SU-DHL-6 (cell line): Measurements from ENCODE around the gene USF2.

ENCODE experiments used
- H2AFZ ChIP-seq: fragments of 200-600 bp; sonication (generic); 2 replicates; pipeline ENCODE4 v1.6.1; 2014; ENCODE audit warnings: low read depth, mild to moderate bottlenecking, moderate library complexity, mixed read lengths, antibody characterized with exemption, low read length; ENCODE audit not compliant: severe bottlenecking
- H3F3A ChIP-seq: fragments of 200-600 bp; shearing (Covaris generic); 2 replicates; pipeline ENCODE4 v1.6.0; 2016; ENCODE audit warnings: antibody characterized with exemption, mild to moderate bottlenecking; ENCODE audit not compliant: insufficient read depth
- H3K27ac ChIP-seq: fragments of 200-600 bp; sonication (generic); 2 replicates; pipeline ENCODE4 v1.5.1; 2016; ENCODE audit warnings: low read depth, mild to moderate bottlenecking, low read length, moderate library complexity, mixed read lengths
- H3K27me3 ChIP-seq: fragments of 200-600 bp; sonication (generic), shearing (Covaris generic); 2 replicates; pipeline ENCODE4 v1.6.0; 2014; ENCODE audit warnings: mild to moderate bottlenecking, low read length
- H3K36me3 ChIP-seq: fragments of 200-600 bp; sonication (generic); 2 replicates; pipeline ENCODE4 v1.6.1; 2014; ENCODE audit warnings: mild to moderate bottlenecking, low read length, mixed read lengths
- H3K4me2 ChIP-seq: fragments of 300-600, 200-600 bp; shearing (Covaris generic), sonication (generic); 2 replicates; pipeline ENCODE4 v1.6.0; 2014; ENCODE audit warnings: low read length, low read depth, mild to moderate bottlenecking; ENCODE audit not compliant: poor library complexity, severe bottlenecking
- H3K4me3 ChIP-seq: fragments of 200-600 bp; sonication (generic); 2 replicates; pipeline ENCODE4 v1.5.1; 2014; ENCODE audit warnings: antibody characterized with exemption, low read length, mild to moderate bottlenecking, mixed read lengths; ENCODE audit not compliant: insufficient read depth, poor library complexity, severe bottlenecking
- H3K79me2 ChIP-seq: fragments of 200-600 bp; sonication (generic); 2 replicates; pipeline ENCODE4 v1.6.1; 2014; ENCODE audit warnings: mild to moderate bottlenecking, low read length, moderate library complexity; ENCODE audit not compliant: insufficient read depth
- H3K9ac ChIP-seq: fragments of 200-600 bp; sonication (generic); 2 replicates; pipeline ENCODE4 v1.7.0; 2014; ENCODE audit warnings: mild to moderate bottlenecking, low read length
- H3K9me2 ChIP-seq: fragments of 200-600 bp; sonication (generic); replicated peaks from 2 replicates; pipeline ENCODE4 v1.6.1; 2014; ENCODE audit warnings: low read length; ENCODE audit not compliant: insufficient read depth
- H3K9me3 ChIP-seq: fragments of 200-600 bp; sonication (generic); 2 replicates; pipeline ENCODE4 v1.6.1; 2014; ENCODE audit warnings: low read length, mixed read lengths; ENCODE audit not compliant: insufficient read depth
- H4K20me1 ChIP-seq: fragments of 200-600 bp; sonication (generic); 2 replicates; pipeline ENCODE4 v1.6.1; 2014; ENCODE audit warnings: low read depth, mild to moderate bottlenecking, antibody characterized with exemption, low read length, moderate library complexity, mixed read lengths
- EZH2phosphoT487 ChIP-seq: fragments of 200-600 bp; sonication (generic), shearing (Covaris generic); conservative IDR thresholded peaks from 2 replicates; pipeline ENCODE4 v1.6.1; 2018; ENCODE audit warnings: mild to moderate bottlenecking, antibody characterized with exemption, low read length, moderate library complexity, mixed read lengths
- TF ChIP-seq, protein P1 (sequence below): fragments of 200-600 bp; sonication (generic); IDR thresholded peaks from one replicate; pipeline ENCODE4 v1.5.1; 2017; ENCODE audit warnings: antibody characterized with exemption, mild to moderate bottlenecking, low read length, moderate library complexity; ENCODE audit not compliant: insufficient read depth, poor library complexity, severe bottlenecking

USF2 gene

DNA sequence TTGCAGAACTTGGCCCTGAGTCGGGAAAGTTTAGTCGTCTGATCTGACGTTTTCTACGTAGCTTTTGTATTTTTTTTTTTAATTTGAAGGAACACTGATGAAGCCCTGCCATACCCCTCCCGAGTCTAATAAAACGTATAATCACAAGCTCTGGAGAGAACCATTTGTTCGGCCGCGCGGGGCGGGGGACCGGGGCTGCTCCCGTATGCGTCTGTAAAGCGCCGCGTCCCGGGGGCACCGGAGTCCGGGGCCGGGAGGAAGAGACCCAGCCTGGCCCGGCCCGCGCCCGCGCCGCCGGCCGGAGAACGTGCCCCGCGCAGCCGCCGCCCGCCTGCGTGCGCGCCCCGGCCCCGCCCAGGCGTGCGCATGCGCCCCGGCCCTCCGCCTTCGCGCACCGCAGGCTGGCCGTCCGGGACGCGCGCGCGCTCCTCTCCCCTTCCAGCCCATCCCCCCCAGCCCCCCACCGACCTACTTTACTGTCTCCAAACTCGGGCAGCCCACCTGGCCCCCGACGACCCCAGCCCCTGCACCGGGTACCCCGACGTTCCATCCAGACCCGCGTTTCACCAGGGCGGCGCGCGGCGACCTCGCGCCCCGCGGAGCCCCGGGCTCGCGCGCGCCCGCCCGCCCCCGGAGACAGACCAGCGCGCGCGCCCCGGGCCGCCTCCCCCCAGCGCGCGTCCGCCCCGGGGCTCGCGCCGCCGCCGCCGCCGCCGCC, 785 bp upstream of the USF2 start:
- H3K9me3 ChIP-seq = no peaks in the 10 kb centered on the region
- H3K27ac ChIP-seq = peak overlapping the region; percentile 93
- no peaks in the 10 kb centered on the region for H4K20me1 ChIP-seq
- H3K4me3 ChIP-seq = peak overlapping the region; percentile 100
- no peaks in the 10 kb centered on the region for H3K27me3 ChIP-seq
- peaks cover 17% of the 10 kb centered on the region for H3F3A ChIP-seq
- peak overlapping the region; percentile 87 for H3K4me2 ChIP-seq
- H3K79me2 ChIP-seq = peaks cover 6% of the 10 kb centered on the region
- peak overlapping the region; percentile 97 for H3K9ac ChIP-seq
- no peaks in the 10 kb centered on the region for H3K36me3 ChIP-seq
- TF ChIP-seq EZH2phosphoT487 = no peak
- TF ChIP-seq, protein P1, sequence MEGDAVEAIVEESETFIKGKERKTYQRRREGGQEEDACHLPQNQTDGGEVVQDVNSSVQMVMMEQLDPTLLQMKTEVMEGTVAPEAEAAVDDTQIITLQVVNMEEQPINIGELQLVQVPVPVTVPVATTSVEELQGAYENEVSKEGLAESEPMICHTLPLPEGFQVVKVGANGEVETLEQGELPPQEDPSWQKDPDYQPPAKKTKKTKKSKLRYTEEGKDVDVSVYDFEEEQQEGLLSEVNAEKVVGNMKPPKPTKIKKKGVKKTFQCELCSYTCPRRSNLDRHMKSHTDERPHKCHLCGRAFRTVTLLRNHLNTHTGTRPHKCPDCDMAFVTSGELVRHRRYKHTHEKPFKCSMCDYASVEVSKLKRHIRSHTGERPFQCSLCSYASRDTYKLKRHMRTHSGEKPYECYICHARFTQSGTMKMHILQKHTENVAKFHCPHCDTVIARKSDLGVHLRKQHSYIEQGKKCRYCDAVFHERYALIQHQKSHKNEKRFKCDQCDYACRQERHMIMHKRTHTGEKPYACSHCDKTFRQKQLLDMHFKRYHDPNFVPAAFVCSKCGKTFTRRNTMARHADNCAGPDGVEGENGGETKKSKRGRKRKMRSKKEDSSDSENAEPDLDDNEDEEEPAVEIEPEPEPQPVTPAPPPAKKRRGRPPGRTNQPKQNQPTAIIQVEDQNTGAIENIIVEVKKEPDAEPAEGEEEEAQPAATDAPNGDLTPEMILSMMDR = no peak
- H2AFZ ChIP-seq = peak overlapping the region; percentile 62
- no peaks in the 10 kb centered on the region for H3K9me2 ChIP-seq

DNA sequence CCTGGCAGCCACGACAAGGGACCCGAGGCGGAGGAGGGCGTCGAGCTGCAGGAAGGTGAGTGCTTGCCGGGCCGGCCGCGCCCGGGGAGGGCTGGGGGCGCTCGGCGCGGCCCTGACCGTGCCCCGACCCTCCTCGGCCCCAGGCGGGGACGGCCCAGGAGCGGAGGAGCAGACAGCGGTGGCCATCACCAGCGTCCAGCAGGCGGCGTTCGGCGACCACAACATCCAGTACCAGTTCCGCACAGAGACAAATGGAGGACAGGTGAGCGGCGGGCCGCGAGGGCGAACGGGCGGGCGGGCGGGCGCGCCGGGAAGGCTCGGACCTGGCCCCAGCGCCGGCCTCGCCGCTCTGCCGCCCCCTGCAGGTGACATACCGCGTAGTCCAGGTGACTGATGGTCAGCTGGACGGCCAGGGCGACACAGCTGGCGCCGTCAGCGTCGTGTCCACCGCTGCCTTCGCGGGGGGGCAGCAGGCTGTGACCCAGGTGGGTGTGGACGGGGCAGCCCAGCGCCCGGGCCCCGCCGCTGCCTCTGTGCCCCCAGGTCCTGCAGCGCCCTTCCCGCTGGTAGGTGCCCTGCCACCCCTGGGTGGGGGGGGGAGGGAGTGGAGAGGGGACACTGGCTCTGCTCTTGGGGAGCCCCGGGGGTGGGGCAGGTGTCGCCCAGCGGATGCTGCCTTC, 816 bp downstream of the USF2 start:
- peak overlapping the region; percentile 61 for H3K9ac ChIP-seq
- no peaks in the 10 kb centered on the region for H3K27me3 ChIP-seq
- no peaks in the 10 kb centered on the region for H3K36me3 ChIP-seq
- no peaks in the 10 kb centered on the region for H4K20me1 ChIP-seq
- peak overlapping the region; percentile 60 for H3K4me2 ChIP-seq
- no peaks in the 10 kb centered on the region for H3K9me2 ChIP-seq
- peak overlapping the region; percentile 72 for H3K27ac ChIP-seq
- no peaks in the 10 kb centered on the region for H3K9me3 ChIP-seq
- TF ChIP-seq EZH2phosphoT487 = no peak
- TF ChIP-seq, protein P1 = peak; percentile 57
- peaks cover 14% of the 10 kb centered on the region for H3F3A ChIP-seq
- H3K4me3 ChIP-seq = peak overlapping the region; percentile 55
- H2AFZ ChIP-seq = no peak overlapping the region
- H3K79me2 ChIP-seq = peaks cover 6% of the 10 kb centered on the region

DNA sequence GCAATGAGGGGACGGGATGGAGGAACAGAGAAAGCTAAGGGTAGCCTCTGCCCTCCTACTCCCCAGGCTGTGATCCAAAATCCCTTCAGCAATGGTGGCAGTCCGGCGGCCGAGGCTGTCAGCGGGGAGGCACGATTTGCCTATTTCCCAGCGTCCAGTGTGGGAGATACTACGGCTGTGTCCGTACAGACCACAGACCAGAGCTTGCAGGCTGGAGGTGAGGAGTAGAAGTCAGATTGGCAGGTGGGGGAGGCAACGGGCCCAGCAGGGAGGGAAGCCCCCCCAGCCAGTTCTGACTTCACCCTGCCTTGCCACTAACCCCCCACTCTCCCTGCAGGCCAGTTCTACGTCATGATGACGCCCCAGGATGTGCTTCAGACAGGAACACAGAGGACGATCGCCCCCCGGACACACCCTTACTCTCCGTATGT, 1.6 kb downstream of the USF2 start:
- peak overlapping the region; percentile 61; the same call in 1 of the 2 replicates for H3K9ac ChIP-seq
- no peak overlapping the region for H2AFZ ChIP-seq
- H3K9me2 ChIP-seq = no peaks in the 10 kb centered on the region
- H3K79me2 ChIP-seq = peaks cover 6% of the 10 kb centered on the region
- no peaks in the 10 kb centered on the region for H3K9me3 ChIP-seq
- H3K4me3 ChIP-seq = no peak overlapping the region
- no peak overlapping the region for H3K27ac ChIP-seq
- TF ChIP-seq EZH2phosphoT487 = no peak
- TF ChIP-seq, protein P1 = no peak
- H4K20me1 ChIP-seq = no peaks in the 10 kb centered on the region
- no peaks in the 10 kb centered on the region for H3K36me3 ChIP-seq
- H3F3A ChIP-seq = peaks cover 6% of the 10 kb centered on the region
- H3K27me3 ChIP-seq = no peaks in the 10 kb centered on the region
- peak overlapping the region; percentile 60 for H3K4me2 ChIP-seq
